ENCODE data around the gene ZSCAN10. TPM values are rescaled to one million over a fixed set of nuclear protein-coding genes. Genes with fewer than 3 reads are reported as not detected.

Gene ZSCAN10
- total RNA-seq, 1 experiment from 2014 or later, result 207 TPM

GRCh38 chr16:3044708-3045107, 54.4 kb downstream of the ZSCAN10 start:
- H3K14ac ChIP-seq (ENCODE audit: insufficient read depth, low read length), result no peak overlapping the region
- no peak overlapping the region for H4K5ac ChIP-seq (ENCODE audit: insufficient read length, low read depth, low read length)
- H3K9ac ChIP-seq (ENCODE audit: extremely low read depth, insufficient read length, low read length), result no peak overlapping the region
- no CpG with 5 or more reads among the region's 6 CpGs for WGBS (ENCODE audit: extremely low coverage, insufficient read length, low lambda C conversion rate)
- no peak overlapping the region for H2BK20ac ChIP-seq (ENCODE audit: low read depth, low read length, poor library complexity, severe bottlenecking)
- H4K8ac ChIP-seq (replicated peaks; ENCODE audit: insufficient read length, low read depth, low read length), result no peak overlapping the region
- H2AK5ac ChIP-seq (ENCODE audit: insufficient read length, low read length), result no peak overlapping the region
- no peaks in the 10 kb centered on the region for H3K4me1 ChIP-seq (ENCODE audit: insufficient read depth, low read length)
- no peak overlapping the region for H2BK5ac ChIP-seq (ENCODE audit: insufficient read length, low read length)
- no peak overlapping the region for H2BK15ac ChIP-seq (ENCODE audit: low read depth, low read length)
- Mint-ChIP-seq H3K4me1 (peaks cover 2 to 11% of the 10 kb centered on the region in 2 experiments; a peak in 3 of 4 replicates), H3K27me3 (ENCODE audit: low read depth) (peaks cover 57% of the 10 kb centered on the region), H3K4me3 (peak overlapping the region; percentile 79 to 91), H3K36me3 (ENCODE audit: insufficient read depth in 1 of 3, low read depth in 3 of 3) (peaks cover 5 to 16% (median 10%) of the 10 kb centered on the region in 3 experiments; a peak in 5 of 7 replicates), H3K9me3 (peaks cover 0 to 3% of the 10 kb centered on the region in 2 experiments; a peak in 2 of 5 replicates), H3K27ac (0 out of 7 replicates have a peak overlapping the region, but pooled peaks of 1 of the 3 experiments have one; percentile 40)
- H3K27ac ChIP-seq (ENCODE audit: insufficient read length, low read depth, low read length), result no peak overlapping the region
- no peak overlapping the region for H3K23ac ChIP-seq (ENCODE audit: insufficient read length, low read depth, low read length)
- H3T11ph ChIP-seq (ENCODE audit: low read length), result no peak overlapping the region
- no peak overlapping the region for H2BK12ac ChIP-seq (ENCODE audit: insufficient read length, low read depth, low read length)
- H3K79me1 ChIP-seq (ENCODE audit: insufficient read depth, low read depth, low read length, poor library complexity, severe bottlenecking), result no peaks in the 10 kb centered on the region
- H4K91ac ChIP-seq (ENCODE audit: insufficient read length, low read depth, low read length), result no peak overlapping the region
- H3K4ac ChIP-seq (ENCODE audit: low read depth, low read length), result no peak overlapping the region
- H2AFZ ChIP-seq (ENCODE audit: low read length), result no peak overlapping the region
- no peak for DNase-seq
- no peak overlapping the region for H3K4me2 ChIP-seq (ENCODE audit: insufficient read depth, insufficient read length, low read length)
- no peak overlapping the region for H2BK120ac ChIP-seq (ENCODE audit: low read depth, low read length, poor library complexity, severe bottlenecking)
- H3K56ac ChIP-seq (ENCODE audit: insufficient read length, low read depth, low read length), result no peak overlapping the region
- no peaks in the 10 kb centered on the region for H3K79me2 ChIP-seq (ENCODE audit: insufficient read depth, low read length)
- no peaks in the 10 kb centered on the region for H3K9me3 ChIP-seq (ENCODE audit: control insufficient read depth, low read depth, low read length)
- no peaks in the 10 kb centered on the region for H4K20me1 ChIP-seq (ENCODE audit: control insufficient read depth, insufficient read depth, insufficient read length)
- TF ChIP-seq CTCF (conservative IDR thresholded peaks at IDR 0.05), result no peak
- H3K18ac ChIP-seq (ENCODE audit: insufficient read length, low read depth, low read length), result no peak overlapping the region
- H3K27me3 ChIP-seq (ENCODE audit: insufficient read depth, low read length), result no peaks in the 10 kb centered on the region
- H3K23me2 ChIP-seq (ENCODE audit: insufficient read length, low read depth, low read length, poor library complexity, severe bottlenecking), result peaks cover 20% of the 10 kb centered on the region

Measured in H9 (cell line).